NCI-H2196 (cell line): Measurements from ENCODE around the gene CTNND2.

Experiments used
- DNase-seq: peaks from one replicate; lab custom pipeline; 2025; ENCODE audit not compliant: unreplicated experiment; lab: John Stamatoyannopoulos, UW

The CTNND2 gene

DNA sequence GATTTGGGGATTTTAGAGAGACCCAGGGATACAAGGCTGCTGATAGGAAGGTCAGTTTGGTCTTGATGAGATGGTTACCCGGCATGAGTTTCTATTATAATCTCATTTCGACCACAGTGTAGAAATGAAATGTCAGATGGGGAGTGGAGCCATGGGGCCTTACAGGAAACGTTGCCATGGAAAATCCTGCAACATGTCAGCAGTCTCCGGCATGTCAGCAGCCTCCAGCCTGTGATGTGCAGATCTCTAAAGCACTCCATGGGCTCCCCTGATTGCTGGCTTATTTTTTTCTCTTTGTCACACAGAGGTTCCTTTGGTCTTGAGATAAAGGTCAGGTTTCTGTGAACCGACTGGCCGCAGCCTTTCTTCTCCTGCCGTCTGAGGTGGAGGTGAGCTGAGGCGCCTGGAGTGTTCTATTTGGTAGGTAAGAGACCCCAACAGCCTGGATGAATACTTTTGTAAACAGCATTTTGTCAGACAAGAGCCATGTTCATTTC lies 934.5 kb downstream of the CTNND2 start:
- no peak for DNase-seq

- DNase-seq: no peak
These were observed 939.4 kb downstream of the CTNND2 start for GRCh38 chr5:10964806-10965205.

- DNase-seq: no peak
These were observed 945.5 kb downstream of the CTNND2 start for GRCh38 chr5:10958728-10959127.

GRCh38 chr5:10949856-10950630 lies 954.2 kb downstream of the CTNND2 start:
- DNase-seq: no peak

DNA sequence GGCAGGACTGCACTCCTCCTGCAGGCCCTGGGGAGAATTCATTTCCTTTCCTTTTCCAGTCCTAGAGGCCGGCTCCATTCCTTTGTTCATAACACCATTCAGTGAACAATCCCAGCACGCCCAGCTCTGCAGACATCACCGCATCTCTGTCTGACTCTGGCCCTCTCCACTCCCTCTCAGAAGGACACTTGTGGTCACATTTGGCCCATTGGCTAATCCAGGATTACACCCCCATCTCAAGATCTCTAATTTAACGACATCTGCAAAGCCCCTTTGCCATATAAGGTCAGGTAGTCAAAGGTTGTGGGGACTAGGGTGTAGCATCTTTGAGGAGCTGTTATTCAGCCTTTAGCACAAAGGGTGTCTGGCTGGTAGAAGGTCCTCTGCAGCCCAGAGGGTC lies 958.2 kb downstream of the CTNND2 start:
- DNase-seq: no peak

GRCh38 chr5:10941900-10942299 lies 962.3 kb downstream of the CTNND2 start:
- DNase-seq: no peak

DNA sequence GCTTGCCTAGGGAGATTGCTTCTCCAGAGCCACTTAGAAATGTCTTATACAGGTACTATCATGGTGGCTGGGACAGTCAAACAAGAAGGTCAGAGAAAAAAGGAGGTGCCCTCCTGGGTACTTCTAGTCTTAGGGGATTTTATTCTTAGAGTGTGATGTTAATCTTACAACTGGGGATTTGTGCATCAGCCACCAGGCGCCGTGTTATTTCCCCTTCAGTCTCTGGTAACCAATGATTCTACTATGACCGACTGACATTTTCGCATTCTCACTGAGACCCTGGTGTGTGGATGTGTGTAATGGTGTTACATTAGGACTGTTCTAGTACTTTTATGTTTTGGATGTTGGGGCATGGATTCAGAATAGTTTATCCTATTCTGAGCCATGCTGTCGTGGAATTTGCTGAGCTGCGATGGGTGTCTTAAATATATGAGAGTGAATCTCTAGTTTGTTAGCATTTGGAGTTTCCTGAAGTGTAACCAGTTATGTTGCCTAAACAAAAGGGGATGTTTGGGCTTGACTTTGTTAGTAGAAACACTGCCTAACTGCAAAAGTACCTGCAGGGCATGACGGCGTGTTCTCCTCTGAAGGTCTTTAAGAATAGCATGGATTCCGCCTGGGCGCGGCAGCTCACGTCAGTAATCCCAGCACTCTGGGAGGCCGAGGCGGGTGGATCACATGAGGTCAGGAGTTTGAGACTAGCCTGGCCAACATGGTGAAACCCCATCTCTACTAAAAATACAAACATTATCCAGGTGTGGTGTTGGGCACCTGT lies 968.0 kb downstream of the CTNND2 start:
- DNase-seq: no peak

DNA sequence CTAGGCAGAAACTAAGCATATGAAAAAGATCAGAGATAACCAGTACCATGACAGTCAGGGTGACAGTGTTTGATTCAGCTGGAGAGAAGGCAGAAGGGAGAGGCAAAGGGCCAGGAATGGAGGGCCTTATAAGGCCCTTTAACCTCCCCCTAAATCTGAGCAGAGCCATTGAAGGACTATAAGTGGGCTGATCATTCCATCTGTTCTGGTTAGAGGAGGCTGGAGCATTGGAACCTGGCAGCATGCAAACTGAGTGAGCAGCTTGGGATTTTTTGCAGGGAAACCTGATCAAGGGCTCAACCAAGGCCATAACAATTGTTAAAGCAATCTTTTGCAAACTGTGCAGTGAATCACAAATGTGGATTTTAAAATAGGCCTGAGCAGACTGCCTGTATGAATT lies 968.7 kb downstream of the CTNND2 start:
- no peak for DNase-seq

- no peak for DNase-seq
These were observed 969.4 kb downstream of the CTNND2 start for GRCh38 chr5:10934783-10935355.

DNA sequence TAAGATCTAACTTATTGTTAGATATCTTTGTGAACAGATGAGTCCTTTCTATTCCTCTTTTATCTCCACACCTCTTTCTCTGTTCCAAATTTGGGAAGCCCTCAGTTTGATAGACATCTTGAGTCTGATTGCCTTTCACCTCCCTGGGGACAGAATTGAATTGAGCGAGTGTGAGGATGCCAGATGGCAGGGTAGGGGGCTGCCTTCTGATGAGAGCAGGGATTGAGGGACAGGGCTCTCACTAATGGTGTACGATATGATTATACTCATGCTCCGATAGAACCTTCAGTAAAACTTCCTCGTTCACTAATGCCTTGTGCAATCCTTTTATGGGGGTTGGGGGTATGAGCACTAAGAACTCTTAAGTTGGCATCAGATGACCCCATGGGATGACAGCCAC lies 971.1 kb downstream of the CTNND2 start:
- DNase-seq: no peak

DNA sequence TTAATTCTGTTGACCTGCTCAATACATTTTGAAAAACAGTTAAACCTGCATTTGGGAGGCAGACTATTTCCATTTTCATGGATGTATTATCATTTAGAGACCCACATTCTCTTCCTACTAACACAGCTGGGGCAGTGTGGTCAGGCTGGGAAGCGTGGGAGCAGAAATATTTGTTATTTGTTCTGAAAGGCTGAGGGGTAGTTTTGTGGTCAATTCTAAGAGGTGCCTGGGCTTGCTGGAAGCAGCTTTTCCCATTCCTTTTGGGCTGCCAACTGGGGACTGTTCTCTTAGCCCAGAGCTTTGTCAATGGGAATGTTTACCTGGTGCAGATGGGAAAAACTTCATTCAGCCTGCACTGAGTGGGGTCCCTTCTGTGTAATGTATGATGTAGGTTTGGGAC lies 971.8 kb downstream of the CTNND2 start:
- DNase-seq: no peak

DNA sequence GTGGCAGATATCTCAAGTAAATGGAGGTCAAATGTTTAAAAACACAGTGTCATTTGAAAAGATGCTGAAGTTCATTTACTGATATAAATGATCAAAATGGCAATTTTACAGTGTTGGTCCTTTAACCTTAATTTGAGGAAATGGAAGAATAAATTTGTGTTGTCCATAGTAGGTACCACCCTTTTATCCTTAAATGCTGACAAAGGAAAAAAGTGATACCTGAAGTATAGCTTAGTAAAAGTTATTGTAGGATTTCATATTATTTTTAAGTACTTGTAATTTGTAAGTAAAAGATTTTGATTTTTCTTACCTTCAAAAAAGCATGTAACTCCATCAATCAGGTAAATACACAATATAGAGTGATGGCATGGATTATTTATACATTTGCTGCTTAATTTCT lies 976.6 kb downstream of the CTNND2 start:
- no peak for DNase-seq

- DNase-seq: no peak
These were observed 980.9 kb downstream of the CTNND2 start for GRCh38 chr5:10923310-10923709.
